ENCODE results near the gene TPST2.
"Not testable (repeated sequence)": the region's sequence is repeated elsewhere in the genome, so short reads cannot be mapped to it uniquely, and the experiment has no call there.

Gene TPST2

DNA sequence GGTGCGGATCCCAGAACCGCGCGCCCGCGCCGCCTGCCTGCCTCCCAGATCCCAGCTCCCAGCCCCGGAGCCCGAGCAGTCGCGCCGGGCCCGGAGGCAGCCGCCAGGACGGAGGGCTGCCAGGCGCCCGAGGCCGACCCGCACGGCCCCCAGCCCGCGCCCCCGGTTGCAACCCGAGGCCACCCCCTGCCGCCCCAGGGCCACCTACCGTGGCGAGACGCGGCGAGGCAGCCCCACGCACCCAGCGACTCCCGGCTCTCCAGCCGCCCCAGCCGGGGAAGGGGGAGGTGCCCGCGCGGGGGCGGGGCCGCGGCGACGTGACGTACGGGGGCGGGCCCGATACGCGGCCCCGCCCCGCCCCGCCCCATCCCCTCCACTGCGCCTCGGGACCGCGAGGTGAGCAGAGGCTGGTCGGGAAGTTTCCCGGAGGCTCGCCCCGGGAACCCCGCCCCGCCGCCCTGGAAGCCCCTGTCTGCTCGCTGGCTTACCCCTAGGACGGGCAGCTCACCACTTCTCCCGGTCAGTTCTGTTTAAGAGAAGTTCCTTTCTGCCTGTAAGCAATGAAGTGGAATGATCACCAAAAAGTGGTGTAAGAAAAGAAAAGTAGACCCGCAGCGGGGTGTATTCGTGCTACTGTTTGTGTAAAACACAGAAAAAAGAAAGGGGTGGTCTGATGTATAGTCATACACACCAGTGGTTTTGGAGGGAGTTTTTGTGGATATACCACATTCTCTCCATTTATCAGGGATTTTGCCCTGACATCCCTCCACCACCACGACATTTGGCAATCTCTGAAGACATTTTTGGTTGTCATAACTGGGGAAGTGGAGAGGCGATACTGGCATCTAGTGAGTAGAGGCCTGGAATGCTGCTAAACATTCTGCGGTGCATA is at the start of gene TPST2:
Gene TPST2, minus strand, starts transcription at position 288 of the 892 bp plus-strand sequence. CDS start 48,502 bp downstream, outside the sequence.
- peak; percentile 52 to 73 for DNase-seq (ENCODE audit: low read depth in 1 of 2, low spot score in 1 of 2)

DNA sequence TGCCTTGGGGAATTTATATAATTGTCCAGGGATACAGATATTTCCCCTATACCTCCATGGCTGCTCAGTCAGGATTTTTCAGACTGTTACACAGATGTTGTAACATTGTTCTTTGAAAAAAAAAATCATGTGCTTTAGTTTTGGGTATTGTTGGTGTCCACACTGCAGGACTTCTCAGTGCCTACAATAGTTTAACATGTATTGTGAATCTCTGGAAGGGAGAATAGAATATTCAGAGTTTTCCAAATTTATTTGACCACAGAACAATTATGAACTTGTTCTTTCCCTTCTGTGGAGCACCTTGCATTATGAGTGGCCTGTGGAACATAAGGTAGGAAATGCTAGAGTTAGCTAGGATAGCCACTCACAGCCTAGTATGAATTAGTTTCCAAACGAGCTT is 46.4 kb upstream of the TPST2 start:
- no peak for DNase-seq (ENCODE audit: low read depth in 1 of 2, low spot score in 1 of 2)

DNA sequence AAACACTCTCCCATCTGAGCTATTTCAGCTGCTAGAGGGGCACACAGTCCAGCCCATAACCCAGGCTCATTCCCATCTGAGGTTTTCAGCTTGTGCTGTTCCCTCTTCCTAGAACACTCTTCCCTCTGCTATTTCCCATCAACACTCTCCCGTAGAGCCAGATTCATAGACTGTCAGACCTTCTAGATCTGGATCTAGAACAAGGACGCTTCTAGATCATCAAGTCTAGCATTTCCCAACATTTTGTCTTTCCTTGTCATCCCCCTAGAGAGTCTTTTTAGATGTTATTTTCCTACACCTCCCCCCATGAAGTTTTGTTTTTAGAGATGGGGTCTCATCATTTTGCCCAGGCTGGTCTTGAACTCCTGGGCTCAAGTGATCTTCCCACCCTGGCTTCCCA is 45.2 kb upstream of the TPST2 start:
- no peak for DNase-seq (ENCODE audit: low read depth in 1 of 2, low spot score in 1 of 2)

DNA sequence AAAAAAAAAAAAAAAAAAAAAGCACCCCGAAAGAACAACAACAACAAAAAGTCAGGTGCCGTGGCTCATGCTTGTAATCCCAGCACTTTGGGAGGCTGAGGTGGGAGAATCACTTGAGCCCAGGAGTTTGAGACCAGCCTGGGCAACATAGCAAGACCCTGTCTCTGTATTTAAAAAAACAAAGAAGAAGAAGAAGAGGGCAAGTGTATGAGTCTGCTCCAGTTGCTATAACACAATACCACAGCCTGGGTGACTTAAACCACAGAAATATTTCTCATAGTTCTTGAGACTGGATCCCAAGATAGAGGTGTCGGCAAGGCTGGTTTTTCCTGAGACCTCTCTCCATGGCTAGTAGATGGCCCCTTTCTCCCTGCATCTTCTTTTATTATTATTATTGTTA is 44.3 kb upstream of the TPST2 start:
- no peak for DNase-seq (ENCODE audit: low read depth in 1 of 2, low spot score in 1 of 2)

DNA sequence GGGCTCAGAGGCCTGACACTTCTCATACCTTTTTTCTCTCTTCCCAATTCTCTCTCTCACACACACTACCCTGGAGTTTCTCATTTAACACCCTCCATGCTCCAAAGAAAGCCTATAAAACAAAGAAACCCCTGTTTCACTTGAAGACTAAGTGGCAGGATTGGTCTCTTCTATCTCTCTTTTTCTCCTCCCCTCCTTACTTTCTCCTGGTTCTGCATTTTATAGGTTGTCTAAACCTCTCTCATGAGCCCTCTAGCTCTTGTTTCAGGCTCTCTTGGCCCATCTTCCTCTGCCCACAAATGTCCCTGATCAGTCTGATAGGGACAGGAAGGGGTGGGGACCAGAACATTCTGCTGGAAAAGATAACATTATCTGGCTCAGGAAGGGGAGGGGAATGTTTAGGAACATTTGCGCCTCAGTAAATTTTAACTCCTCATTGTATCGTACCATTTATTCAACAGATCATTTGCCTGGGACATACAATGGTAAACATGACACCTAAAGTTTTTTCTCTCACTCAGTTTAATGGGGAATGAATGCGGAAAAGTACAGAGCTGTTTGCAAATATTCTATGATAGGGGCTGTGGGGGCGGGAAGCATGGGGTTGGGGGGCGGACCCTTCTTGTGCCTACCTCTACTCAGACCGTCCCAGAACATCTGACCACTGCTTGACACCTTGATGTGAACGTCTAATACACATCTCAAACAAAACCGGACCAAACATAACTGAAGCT is 42.7 kb upstream of the TPST2 start:
- no peak for DNase-seq (ENCODE audit: low read depth in 1 of 2, low spot score in 1 of 2)

DNA sequence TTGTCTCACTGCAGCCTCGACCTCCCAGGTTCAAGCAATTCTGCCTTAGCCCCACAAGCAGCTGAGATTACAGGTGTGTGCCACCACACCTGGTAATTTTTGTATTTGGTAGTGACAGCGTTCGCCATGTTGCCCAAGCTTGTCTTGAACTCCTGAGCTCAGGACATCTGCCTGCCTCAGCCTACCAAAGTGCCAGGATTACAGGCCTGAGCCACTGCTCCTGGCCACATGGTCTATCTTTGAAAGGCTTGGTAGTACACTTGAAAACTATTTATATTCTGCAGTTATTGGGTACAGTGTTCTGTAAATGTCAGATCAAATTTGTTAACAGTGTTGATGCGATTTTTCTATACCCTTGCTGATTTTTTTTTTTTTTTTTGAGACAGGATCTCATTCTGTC is 41.4 kb upstream of the TPST2 start:
- no peak for DNase-seq (ENCODE audit: low read depth in 1 of 2, low spot score in 1 of 2)

DNA sequence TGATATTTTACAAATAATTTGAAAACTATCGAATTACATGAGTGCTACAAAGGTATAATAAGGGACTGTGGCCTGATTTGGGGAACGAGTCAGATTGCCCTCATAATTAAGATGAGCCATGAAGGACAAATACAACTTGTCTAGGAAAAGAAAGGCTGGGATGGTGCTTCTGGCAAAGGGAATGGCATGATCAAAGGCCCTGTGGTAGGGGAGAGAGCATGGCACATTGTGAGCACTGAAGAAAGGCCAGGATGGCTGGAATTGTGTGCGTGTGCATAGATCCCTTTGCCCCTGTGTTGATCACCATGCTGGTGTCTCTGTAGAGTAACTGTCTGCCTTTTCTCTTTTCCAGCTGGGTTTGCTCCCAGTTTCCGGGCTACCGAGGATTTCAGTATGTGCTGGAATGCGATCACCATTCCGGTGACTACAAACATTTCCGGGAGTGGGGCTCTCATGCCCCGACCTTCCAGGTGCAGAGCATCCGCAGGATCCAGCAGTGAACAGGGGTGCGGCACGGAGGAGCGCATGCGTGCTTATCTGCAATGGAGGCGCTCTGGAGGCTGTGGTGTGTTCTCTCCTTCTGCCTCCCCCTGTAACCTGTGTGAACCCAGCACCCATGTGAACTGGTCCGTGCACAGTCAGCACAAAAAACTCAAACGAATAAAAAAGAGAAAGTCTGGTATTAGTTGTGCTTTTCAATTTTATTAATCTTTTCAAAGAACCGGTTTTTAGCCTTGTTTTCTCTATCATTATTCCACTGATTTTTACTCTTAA is 40.2 kb upstream of the TPST2 start:
- no peak for DNase-seq (ENCODE audit: low read depth in 1 of 2, low spot score in 1 of 2)

DNA sequence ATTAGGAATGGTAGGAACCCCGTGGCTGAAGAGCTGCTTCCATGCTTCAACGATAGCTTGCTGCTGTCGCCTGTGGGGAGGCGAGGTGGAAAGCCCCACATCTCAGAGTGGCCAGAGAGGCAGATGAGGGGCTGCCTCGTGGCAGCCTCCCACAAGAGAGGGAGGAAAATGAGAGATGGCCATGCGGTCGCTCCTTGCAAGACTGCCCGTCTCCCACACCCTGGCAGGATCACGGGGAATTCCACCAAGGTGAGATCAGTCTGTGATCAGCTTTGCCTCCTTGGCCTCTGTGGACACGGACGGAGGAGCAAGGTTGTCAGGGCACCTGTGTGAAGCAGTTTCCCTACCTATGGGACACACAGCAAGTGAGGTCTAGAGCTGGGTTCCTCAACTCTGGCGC is 34.9 kb upstream of the TPST2 start:
- no peak for DNase-seq (ENCODE audit: low read depth in 1 of 2, low spot score in 1 of 2)

DNA sequence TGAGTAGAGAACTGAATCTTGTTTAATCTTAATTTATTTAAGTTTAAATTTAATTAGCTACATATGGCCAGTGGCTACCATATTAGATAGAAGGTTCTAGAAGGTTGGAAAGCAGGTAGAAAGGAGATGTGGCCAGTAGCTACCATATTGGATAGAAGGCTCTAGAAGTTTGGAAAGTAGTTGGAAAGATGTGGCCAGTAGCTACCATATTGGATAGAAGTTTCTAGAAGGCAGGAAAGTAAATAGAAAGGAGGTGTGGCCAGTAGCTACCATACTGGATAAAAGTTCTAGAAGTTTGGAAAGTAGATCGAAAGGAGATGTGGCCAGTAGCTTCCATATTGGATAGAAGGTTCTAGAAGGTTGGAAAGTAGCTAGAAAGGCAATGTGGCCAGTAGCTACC is 34.1 kb upstream of the TPST2 start:
- DNase-seq (ENCODE audit: low read depth in 1 of 2, low spot score in 1 of 2): no peak

DNA sequence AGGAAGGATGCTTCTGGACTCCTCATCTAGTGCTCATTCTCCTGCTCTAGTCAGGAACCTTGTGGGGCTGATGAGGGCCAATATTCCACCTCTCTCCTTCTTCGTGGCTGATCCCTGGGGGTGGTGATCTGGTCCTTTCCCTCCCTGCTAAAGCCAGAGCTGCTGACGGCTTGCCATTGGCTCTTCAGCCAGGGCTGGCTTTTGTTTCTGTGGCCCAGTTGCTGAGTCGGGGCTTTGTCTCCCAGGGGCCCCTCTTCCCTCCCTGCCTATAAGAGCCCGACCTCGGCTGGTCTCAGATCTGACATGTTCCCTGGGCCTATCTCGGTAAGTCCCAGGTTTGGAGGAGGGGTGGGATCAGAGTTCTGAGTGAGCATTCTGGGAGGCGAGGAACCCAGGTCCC is 31.7 kb upstream of the TPST2 start, which contains the start of gene CRYBA4:
Gene CRYBA4, plus strand, starts transcription at position 301 of the 400 bp plus-strand sequence. CDS start 634 bp downstream, outside the sequence.
- DNase-seq (ENCODE audit: low read depth in 1 of 2, low spot score in 1 of 2): no peak

DNA sequence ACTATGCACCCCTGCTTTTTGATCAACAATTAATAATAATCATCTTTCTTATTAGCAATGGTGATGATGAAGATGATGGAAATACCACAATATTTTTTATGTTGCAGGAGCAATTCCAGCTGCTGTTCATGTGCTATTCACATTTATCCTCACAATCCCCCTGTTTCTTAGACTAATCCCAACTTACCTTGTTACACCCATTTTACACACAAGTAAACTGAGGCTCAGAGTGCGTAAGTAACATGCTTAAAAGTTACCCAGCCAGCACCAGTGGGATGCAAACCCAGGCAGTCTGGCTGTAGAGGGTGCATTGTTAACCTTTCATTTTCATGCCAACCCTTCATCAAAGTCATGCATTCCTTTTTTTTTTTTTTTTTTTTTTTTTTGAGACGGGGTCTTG is 30.3 kb upstream of the TPST2 start:
- DNase-seq (ENCODE audit: low read depth in 1 of 2, low spot score in 1 of 2): no peak

DNA sequence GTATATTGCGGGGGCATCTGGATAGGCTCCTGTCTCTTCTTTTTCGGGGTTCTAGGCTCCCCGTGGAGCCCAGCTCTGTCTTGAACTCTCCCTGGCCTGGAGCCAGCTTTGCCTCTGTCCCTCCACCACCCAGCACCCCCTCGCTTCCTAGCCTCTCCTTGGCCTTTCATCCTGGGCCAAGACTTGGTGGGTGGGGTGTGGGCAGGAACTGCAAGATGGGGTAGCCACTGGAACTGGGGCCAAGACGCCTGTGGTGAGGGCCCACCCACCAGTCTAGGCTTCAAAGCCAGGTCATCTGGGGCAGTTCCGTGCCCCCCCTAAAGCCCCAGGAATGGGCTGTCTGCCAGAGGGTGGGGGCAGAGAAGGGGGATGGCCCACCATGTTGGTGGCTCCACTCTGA is 29.6 kb upstream of the TPST2 start:
- no peak for DNase-seq (ENCODE audit: low read depth in 1 of 2, low spot score in 1 of 2)

DNA sequence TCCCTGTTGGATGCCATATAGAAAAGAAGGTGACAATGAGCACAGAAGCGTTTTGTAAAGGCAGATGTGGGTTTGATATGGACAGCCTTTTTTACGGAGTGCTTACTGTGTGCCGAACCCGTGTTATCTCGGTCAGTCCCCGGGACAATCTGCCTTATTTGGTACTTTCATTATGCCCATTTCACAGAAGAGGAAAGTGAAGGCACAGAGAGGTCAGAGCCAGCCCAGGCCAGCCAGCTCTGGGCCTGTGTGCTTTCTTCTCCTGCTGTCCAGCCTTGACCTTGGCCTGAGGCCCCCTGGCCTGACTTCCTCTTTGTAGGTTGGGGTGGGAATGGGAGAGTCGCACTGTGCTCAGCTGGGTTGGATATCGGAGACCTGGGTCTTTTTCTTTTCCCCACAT is 28.5 kb upstream of the TPST2 start:
- no peak for DNase-seq (ENCODE audit: low read depth in 1 of 2, low spot score in 1 of 2)

DNA sequence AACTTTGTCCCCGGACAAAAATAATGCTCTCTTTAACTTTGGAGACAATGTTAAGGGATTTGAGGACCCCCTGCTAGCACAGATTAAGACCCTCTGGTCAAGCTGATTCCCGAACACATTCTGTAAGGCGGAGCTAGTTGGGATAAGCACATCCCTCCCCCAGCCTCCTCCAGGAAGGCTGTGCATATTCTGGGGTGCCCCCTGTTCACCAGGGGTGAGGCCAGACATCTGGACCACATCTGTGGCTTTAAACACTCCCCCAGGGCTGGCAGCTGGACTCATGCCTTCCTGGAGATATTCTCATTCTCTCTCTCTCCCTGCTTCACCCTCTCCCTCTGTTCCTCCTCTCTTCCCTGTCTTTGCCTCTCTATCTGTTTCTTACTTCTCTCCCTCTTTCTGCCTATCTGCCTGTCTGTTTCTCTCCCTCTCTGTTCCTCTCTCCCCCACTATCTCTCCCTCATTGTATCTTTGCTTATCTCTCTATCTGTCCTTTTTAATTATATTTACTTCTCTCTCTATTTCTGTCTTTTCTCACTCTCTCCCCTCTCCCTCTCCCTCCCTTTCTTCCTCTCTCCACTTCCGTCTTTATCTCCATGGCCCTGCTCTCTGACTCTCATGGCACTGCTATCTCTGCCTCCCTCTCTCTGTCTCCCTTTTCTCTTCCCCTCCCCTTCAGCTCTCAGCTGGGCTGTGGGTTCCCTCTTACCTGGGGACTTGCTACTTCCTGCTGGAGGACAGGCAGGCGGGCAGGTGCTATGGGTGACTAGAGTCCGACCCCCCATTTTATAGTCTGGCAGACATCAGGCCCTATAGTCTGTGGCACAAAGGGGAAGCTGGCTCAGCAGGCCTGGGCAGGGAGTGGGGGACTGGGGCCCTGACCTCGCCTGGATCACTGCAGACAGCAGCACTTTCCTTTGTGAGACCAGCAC is 27.6 kb upstream of the TPST2 start, which contains the start of gene CRYBB1:
Gene CRYBB1, minus strand, starts transcription at position 757 of the 929 bp plus-strand sequence. CDS start 1,708 bp downstream, outside the sequence.
- DNase-seq (ENCODE audit: low read depth in 1 of 2, low spot score in 1 of 2): no peak

DNA sequence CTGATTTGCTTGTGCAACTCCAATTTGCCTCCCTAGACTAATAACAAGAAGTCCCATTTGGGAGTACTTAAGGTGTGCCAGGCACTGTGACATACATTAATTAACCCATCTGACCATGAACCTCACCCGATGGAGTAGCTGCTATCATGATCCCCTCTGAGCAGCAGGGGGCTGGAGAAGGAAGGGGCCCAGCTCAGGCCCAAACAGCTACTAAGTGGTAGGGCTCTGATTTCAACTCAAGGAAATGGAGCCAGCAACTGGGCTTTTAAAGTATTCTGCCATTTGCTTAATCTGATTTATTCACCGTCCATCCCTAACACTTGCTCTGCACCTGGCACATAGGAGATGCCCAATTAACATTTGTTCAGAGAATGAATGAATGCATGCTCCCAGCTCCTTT is 26.7 kb upstream of the TPST2 start:
- DNase-seq (ENCODE audit: low read depth in 1 of 2, low spot score in 1 of 2): no peak

DNA sequence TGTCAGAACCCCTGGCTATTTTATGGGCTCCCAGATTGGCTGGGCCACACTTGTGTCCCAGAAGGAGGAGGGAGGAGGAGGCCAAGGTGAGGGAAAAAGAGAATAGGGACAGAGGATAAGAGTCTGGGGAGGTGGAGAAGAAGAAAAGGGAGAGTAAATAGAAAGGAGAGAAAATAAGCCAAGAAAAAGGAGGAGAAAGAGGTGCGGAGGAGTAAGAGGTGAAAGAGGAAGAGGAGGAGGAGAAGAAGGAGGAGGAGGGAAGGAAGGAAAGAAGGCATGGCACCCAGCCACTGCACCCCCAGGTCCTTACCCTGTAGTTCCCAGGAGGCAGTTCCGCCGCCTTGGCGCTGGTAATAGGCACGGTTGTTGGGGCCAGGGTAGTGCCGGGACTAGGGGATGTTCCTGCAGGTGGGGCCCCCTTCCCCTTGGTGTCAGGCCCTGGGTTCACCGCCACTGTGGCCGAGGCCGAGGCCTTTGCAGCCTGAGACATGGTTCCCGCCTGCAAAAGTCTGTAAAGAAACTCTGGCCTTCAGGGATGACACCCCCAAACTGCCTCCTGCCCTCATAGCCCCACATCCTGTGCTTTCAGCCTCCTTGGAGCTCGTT is 26.0 kb upstream of the TPST2 start:
- DNase-seq (ENCODE audit: low read depth in 1 of 2, low spot score in 1 of 2): no peak

DNA sequence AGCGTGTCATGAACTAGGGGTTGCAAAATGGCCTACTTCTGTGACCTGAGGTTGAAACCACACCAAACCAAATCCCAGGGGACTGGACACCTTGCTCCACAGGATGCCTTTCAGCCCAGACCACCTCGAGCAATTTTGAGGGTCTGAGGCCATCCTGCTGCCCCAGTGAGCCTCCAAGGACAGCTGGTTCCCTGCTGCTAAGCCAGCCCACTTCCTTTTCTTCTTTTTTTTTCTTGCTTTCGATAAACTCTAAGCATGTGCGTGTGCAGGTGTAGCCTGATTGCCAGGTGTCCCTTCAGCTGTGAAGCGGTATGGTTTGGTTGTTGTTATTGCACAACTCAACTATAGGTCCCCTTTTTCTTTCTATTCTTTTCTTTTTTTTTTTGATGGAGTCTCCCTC is 25.2 kb upstream of the TPST2 start:
- no peak for DNase-seq (ENCODE audit: low read depth in 1 of 2, low spot score in 1 of 2)

DNA sequence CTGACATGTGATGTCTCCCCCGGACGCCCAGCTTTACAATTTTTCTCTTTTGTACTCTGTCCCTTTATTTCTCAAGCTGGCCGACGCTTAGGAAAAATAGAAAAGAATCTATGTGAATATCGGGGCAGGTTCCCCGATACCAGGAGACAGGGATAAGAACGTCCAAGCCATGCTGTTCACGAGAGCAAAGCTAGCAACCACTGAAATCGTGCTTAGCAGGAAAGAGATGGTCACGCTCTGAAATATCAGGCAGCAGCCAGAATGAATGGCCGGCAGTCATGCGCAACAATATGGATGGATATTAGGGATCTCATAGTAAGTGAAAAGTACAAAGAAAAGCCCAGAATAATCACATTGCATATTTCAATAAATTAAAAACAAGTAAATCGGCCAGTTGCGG is 24.4 kb upstream of the TPST2 start:
- DNase-seq (ENCODE audit: low read depth in 1 of 2, low spot score in 1 of 2): no peak

DNA sequence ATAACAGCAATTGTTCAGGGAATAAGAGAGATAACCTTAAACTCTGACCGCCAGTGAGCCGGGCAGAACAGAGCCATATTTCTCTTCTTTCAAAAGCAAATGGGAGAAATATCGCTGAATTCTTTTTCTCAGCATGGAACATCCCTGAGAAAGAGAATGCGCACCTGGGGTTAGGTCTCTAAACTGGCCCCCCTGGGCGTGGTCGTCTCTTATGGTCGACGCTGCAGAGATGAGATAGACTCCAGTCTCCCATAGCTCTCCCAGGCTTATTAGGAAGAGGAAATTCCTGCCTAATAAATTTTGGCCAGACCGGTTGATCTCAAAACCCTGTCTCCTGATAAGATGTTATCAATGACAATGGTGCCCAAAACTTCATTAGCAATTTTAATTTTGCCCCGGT is 23.8 kb upstream of the TPST2 start:
- not testable (repeated sequence) for DNase-seq (ENCODE audit: low read depth in 1 of 2, low spot score in 1 of 2)

DNA sequence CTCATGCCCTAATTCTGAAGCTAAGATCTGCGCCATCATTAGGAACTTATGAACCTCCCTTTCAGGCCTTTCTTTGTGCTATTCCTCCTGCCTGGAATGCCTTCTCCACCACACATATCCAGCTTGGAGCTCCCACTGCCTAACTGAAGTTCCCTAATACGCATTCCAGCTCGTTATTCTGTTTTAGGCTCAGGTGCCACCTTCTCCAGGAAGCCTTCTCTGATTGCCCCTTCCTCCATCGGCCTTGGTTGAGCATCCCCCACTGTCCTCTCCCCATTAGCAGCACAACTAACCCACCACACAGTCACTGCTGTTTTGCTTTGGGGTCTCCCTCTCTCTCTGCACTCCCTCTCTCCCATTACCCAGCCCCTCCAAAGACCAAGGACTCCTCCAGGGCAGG is 22.7 kb upstream of the TPST2 start:
- no peak for DNase-seq (ENCODE audit: low read depth in 1 of 2, low spot score in 1 of 2)
